Glutamatergic neuron (in vitro differentiated cells): ENCODE results near the gene INSIG2. TPM values are rescaled to one million over a fixed set of nuclear protein-coding genes. Genes with fewer than 3 reads are reported as not detected.

ENCODE experiments used
- DNase-seq: peaks from one replicate; pipeline ENCODE4 v3.0.0; 2022
- H3K27ac Mint-ChIP-seq: one replicate; pipeline ENCODE4 v1.8.0; 2020; ENCODE audit warnings: mild to moderate bottlenecking, mixed read lengths, inconsistent platforms; ENCODE audit not compliant: unreplicated experiment
- H3K27me3 Mint-ChIP-seq: one replicate; pipeline ENCODE4 v1.8.0; 2020; ENCODE audit warnings: mild to moderate bottlenecking, moderate library complexity, mixed read lengths, inconsistent platforms; ENCODE audit not compliant: unreplicated experiment
- H3K36me3 Mint-ChIP-seq: one replicate; pipeline ENCODE4 v1.8.0; 2020; ENCODE audit warnings: mild to moderate bottlenecking, mixed read lengths, inconsistent platforms; ENCODE audit not compliant: unreplicated experiment
- H3K4me1 Mint-ChIP-seq: one replicate; pipeline ENCODE4 v1.8.0; 2020; ENCODE audit warnings: mild to moderate bottlenecking, low read depth, mixed read lengths, inconsistent platforms; ENCODE audit not compliant: unreplicated experiment
- H3K4me3 Mint-ChIP-seq: one replicate; pipeline ENCODE4 v1.8.0; 2020; ENCODE audit warnings: mild to moderate bottlenecking, mixed read lengths, inconsistent platforms; ENCODE audit not compliant: unreplicated experiment
- H3K9me3 Mint-ChIP-seq: one replicate; pipeline ENCODE4 v1.8.0; 2020; ENCODE audit warnings: mild to moderate bottlenecking, moderate library complexity, mixed read lengths, inconsistent platforms; ENCODE audit not compliant: unreplicated experiment
- total RNA-seq: library from RNA; stranded (reverse); fragmentation: NEBNext Ultra II Directional; extraction: Animal tissue kit (Norgen Biotek cat#: 25700); gene quantifications from one replicate; pipeline ENCODE4 v1.2.1, GENCODE V29; 2021; ENCODE audit not compliant: unreplicated experiment
- TF ChIP-seq, protein P1 (sequence below): fragments of 200-600 bp; sonication (generic); IDR thresholded peaks from one replicate; pipeline ENCODE4 v1.5.0; 2021; ENCODE audit not compliant: partially characterized antibody, unreplicated experiment

Gene INSIG2
- total RNA-seq, 1 donor from 2014 or later: 20.3 TPM

DNA sequence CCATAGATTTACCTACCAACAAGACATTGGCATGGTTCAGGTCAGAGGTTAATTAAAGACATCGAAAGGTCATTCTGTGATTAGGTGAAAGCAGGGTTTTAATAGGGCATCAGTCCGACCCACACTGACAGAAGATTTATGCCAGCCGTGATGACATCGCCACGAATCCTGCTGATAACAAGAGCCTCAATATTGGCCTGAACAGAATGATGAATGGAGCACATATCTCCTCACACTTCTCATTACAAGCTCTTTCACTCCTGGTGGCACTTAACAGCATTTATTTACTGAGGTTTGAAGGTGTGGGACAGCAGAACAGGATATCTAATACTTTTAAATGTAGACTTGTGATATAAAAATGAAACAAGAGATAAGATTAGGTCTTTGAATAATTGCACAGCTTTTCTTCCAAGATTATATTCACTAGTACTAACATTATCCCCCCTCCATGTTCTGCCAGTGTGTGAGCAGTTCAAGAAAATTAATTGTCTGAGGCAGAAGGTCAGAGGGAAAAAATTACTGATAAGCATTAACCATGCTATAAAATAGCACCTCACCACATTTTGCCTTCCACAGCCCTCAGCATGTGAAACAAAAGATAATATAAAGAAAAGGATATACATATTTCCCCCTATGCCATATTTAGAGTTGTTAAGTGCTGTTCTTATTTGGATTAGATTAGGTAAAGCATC is 23.1 kb upstream of the INSIG2 start:
- TF ChIP-seq, protein P1, sequence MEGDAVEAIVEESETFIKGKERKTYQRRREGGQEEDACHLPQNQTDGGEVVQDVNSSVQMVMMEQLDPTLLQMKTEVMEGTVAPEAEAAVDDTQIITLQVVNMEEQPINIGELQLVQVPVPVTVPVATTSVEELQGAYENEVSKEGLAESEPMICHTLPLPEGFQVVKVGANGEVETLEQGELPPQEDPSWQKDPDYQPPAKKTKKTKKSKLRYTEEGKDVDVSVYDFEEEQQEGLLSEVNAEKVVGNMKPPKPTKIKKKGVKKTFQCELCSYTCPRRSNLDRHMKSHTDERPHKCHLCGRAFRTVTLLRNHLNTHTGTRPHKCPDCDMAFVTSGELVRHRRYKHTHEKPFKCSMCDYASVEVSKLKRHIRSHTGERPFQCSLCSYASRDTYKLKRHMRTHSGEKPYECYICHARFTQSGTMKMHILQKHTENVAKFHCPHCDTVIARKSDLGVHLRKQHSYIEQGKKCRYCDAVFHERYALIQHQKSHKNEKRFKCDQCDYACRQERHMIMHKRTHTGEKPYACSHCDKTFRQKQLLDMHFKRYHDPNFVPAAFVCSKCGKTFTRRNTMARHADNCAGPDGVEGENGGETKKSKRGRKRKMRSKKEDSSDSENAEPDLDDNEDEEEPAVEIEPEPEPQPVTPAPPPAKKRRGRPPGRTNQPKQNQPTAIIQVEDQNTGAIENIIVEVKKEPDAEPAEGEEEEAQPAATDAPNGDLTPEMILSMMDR: no peak
- H3K27me3 Mint-ChIP-seq: peaks cover under 1% of the 10 kb centered on the region
- H3K27ac Mint-ChIP-seq: no peak overlapping the region
- H3K36me3 Mint-ChIP-seq: no peaks in the 10 kb centered on the region
- H3K4me3 Mint-ChIP-seq: no peak overlapping the region
- H3K9me3 Mint-ChIP-seq: no peaks in the 10 kb centered on the region
- peaks cover 6% of the 10 kb centered on the region for H3K4me1 Mint-ChIP-seq
- DNase-seq: no peak

DNA sequence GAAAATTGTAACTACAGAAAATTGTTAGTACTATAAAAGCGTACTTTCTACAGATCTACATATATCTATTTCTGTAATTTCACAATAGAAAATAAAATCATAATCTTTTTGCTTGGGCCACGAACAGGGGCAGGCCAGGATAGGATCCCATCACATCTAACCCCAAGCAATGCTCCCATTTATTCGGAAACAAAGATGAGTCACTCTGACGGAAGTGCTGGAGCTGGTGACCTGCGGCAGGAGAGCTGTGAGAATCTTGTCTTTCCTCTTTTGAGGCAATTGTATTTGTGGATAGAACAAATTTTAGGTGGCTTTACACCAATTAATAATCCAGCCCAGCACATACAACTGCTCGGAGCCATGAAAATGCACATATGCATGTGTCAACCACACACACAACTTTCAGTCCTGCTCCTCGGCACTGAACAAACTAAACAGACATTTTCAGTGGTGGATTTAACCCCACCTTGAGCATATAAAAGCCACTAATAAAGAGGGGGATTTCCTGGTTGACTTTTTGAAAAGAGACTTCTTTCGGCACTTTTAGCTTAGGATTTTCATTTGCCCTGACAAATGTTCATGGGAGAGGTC is 22.3 kb upstream of the INSIG2 start:
- no peaks in the 10 kb centered on the region for H3K9me3 Mint-ChIP-seq
- no peak overlapping the region for H3K27ac Mint-ChIP-seq
- no peak for DNase-seq
- no peak overlapping the region for H3K4me3 Mint-ChIP-seq
- H3K27me3 Mint-ChIP-seq: no peaks in the 10 kb centered on the region
- H3K36me3 Mint-ChIP-seq: no peaks in the 10 kb centered on the region
- TF ChIP-seq, protein P1: no peak
- H3K4me1 Mint-ChIP-seq: peaks cover 5% of the 10 kb centered on the region

DNA sequence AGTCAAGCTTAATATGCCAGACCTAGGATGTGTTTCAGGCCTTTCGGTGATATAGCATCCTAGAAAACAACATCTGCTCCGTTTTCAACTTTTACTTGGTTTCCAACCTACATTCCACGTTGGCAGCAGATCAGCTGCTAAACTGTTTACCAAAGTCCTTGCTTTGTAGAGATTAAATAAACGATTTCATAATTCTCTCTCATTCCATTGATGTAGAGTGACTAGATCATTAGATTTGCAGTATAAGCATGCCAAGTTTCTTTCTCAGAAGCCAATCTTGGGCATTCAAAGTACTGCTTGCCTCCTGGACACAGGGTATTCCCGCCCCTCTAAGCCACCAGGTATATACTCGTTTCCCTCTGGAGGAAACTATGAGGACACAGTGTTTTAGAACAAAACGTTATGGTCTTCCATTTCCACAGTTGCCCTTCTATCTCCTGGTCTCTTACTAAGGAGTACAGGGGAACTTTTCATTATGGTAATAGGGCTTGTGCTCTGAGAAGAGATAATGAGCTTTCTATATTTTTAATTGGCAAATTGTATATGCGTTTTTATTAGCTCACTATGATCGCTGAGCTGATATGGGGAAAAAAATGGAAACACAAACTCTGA is 10.5 kb upstream of the INSIG2 start:
- H3K36me3 Mint-ChIP-seq: no peaks in the 10 kb centered on the region
- no peaks in the 10 kb centered on the region for H3K9me3 Mint-ChIP-seq
- no peaks in the 10 kb centered on the region for H3K4me1 Mint-ChIP-seq
- no peak overlapping the region for H3K4me3 Mint-ChIP-seq
- H3K27me3 Mint-ChIP-seq: no peaks in the 10 kb centered on the region
- H3K27ac Mint-ChIP-seq: no peak overlapping the region
- DNase-seq: no peak
- TF ChIP-seq, protein P1: no peak

DNA sequence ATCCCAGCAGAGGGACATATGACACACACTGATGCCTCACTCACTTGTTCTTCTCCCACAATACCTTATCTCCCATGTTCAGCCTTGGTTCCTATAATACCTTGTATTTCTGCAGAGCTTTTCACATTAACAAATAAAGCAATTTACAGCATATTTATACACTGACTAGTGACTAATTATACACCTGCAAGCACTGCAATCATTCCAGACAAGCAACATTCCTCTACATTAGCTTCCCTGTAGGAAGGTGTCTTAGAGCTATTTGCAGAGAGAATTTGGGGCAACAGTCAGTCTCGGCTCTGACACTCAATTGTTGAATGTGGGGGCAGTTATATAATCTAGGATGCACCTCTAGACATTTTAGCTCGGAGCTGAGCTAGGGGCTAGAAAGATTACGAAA is 9.5 kb upstream of the INSIG2 start:
- no peak for DNase-seq
- Mint-ChIP-seq H3K9me3 (no peaks in the 10 kb centered on the region), H3K36me3 (no peaks in the 10 kb centered on the region), H3K27ac (no peak overlapping the region), H3K4me1 (no peaks in the 10 kb centered on the region), H3K27me3 (no peaks in the 10 kb centered on the region), H3K4me3 (no peak overlapping the region)
- TF ChIP-seq, protein P1: no peak
